HepG2 (cell line): Measurements from ENCODE around the gene DKKL1. TPM values are rescaled to one million over a fixed set of nuclear protein-coding genes. Genes with fewer than 3 reads are reported as not detected.

Experiments used
- ATAC-seq: fragments of 200-7000 bp; cut with Tn5 transposase; 3 replicates; pipeline ENCODE4 v1.9.1; 2020; ENCODE audit warnings: mild to moderate bottlenecking, moderate library complexity
- BruUV-seq: library from RNA; stranded (reverse); fragments of 400-500 nt; replicated peaks from 2 replicates; lab custom pipeline; 2021; lab: Mats Ljungman, UMichigan
- CTCF ChIA-PET: fragments of 300-600 bp; formaldehyde crosslinking; extraction: SDS; loops from one replicate; lab custom pipeline; 2021; ENCODE audit warnings: low total read pairs, inconsistent platforms, low intra/inter-chr PET ratio; lab: Yijun Ruan, JAX
- POLR2A ChIA-PET: fragments of 350-600 bp; sonication (Branson Sonifier 250); formaldehyde crosslinking; loops from one replicate; lab custom pipeline; 2020; ENCODE audit warnings: antibody characterized with exemption, inconsistent platforms; lab: Yijun Ruan, JAX
- DNase-seq: peaks from one replicate; pipeline ENCODE4 v3.0.0-alpha.2; 2015; ENCODE audit warnings: low spot score
- FAIRE-seq: peaks from 3 replicates; lab custom pipeline; 2011; peaks lifted over from hg19 to GRCh38; lab: Jason Lieb, UNC
- H2AFZ ChIP-seq: one replicate; pipeline ENCODE4 v1.6.1; 2011; ENCODE audit warnings: low read length, inconsistent platforms
- H3K27ac ChIP-seq: fragments of 300-600 bp; 3 replicates; pipeline ENCODE4 v1.8.0; 2011; ENCODE audit warnings: mixed run types, mild to moderate bottlenecking, mixed read lengths, low read length, inconsistent platforms; ENCODE audit not compliant: insufficient read depth; ENCODE audit errors: extremely low read length
- H3K27me3 ChIP-seq, 2 experiments: fragments of 200-600 bp in 1 of 2; 2 replicates in 1 of 2; 3 replicates in 1 of 2; pipeline versions ENCODE4 v1.6.0 to v1.8.0; 2011; ENCODE audit warnings: low read length in 2 of 2, mild to moderate bottlenecking in 2 of 2, moderate library complexity in 2 of 2, inconsistent platforms in 1 of 2; ENCODE audit not compliant: insufficient read depth in 2 of 2, control insufficient read depth in 1 of 2
- H3K36me3 ChIP-seq, 2 experiments: fragments of 200-600 bp in 1 of 2; replicated peaks in 1 of 2; 2 replicates in 1 of 2; 3 replicates in 1 of 2; pipeline versions ENCODE4 v1.5.1 to v1.8.0; 2011; ENCODE audit warnings: low read length in 2 of 2, inconsistent platforms in 1 of 2; ENCODE audit not compliant: insufficient read depth in 2 of 2, control insufficient read depth in 1 of 2
- H3K4me1 ChIP-seq: 2 replicates; pipeline ENCODE4 v1.5.1; 2012; ENCODE audit warnings: low read length, inconsistent platforms; ENCODE audit not compliant: insufficient read depth
- H3K4me2 ChIP-seq: 2 replicates; pipeline ENCODE4 v1.6.0; 2011; ENCODE audit warnings: low read depth, low read length, inconsistent platforms
- H3K4me3 ChIP-seq, 3 experiments: fragments of 200-600 bp in 1 of 3; sonication (generic), shearing (Covaris generic) in 1 of 3; replicated peaks in 1 of 3; 2 replicates each; pipeline ENCODE4 v1.5.1; 2011 to 2016; ENCODE audit warnings: low read length in 3 of 3, inconsistent platforms in 2 of 3, low read depth in 2 of 3, mild to moderate bottlenecking in 2 of 3, control low read depth in 1 of 3, mixed read lengths in 1 of 3; ENCODE audit not compliant: insufficient read depth in 1 of 3
- H3K79me2 ChIP-seq: one replicate; pipeline ENCODE4 v1.6.1; 2011; ENCODE audit warnings: low read length, inconsistent platforms; ENCODE audit not compliant: insufficient read depth
- H3K9ac ChIP-seq: 2 replicates; pipeline ENCODE4 v1.6.0; 2011; ENCODE audit warnings: mild to moderate bottlenecking, low read depth, low read length, inconsistent platforms; ENCODE audit not compliant: insufficient read depth
- H3K9me3 ChIP-seq: 2 replicates; pipeline ENCODE4 v1.5.1; 2012; ENCODE audit warnings: mild to moderate bottlenecking, low read length
- H4K20me1 ChIP-seq: 2 replicates; pipeline ENCODE4 v1.6.0; 2011; ENCODE audit warnings: inconsistent platforms, mild to moderate bottlenecking, low read length, moderate library complexity; ENCODE audit not compliant: insufficient read depth
- CENPT ChIP-seq: sonication (generic); formaldehyde crosslinking; IDR thresholded peaks from 2 replicates; pipeline ENCODE4 v1.8.0; 2022; ENCODE audit warnings: low read depth, mild to moderate bottlenecking, moderate library complexity, missing genetic modification reagents
- DNMT3B ChIP-seq: conservative IDR thresholded peaks from 2 replicates; pipeline ENCODE4 v1.6.1; 2016; ENCODE audit warnings: missing biosample characterization, control low read depth
- GABPB1 ChIP-seq: IDR thresholded peaks from 2 replicates; pipeline ENCODE4 v1.6.1; 2016; ENCODE audit warnings: mild to moderate bottlenecking, missing genetic modification reagents, moderate library complexity, missing compliant biosample characterization
- MTA1 ChIP-seq: sonication (generic); formaldehyde crosslinking; IDR thresholded peaks from 2 replicates; pipeline ENCODE4 v1.4.0; 2020; ENCODE audit warnings: missing genetic modification reagents, mild to moderate bottlenecking, borderline replicate concordance
- MTF2 ChIP-seq: sonication (generic); formaldehyde crosslinking; IDR thresholded peaks from 2 replicates; pipeline ENCODE4 v1.5.0; 2020; ENCODE audit warnings: missing genetic modification reagents, borderline replicate concordance
- MYC ChIP-seq: sonication (generic); formaldehyde crosslinking; IDR thresholded peaks from 2 replicates; pipeline ENCODE4 v1.9.0; 2021; ENCODE audit warnings: missing genetic modification reagents, borderline replicate concordance
- NFYB ChIP-seq: sonication (generic); formaldehyde crosslinking; IDR thresholded peaks from 2 replicates; pipeline ENCODE4 v1.4.0; 2020; ENCODE audit warnings: missing genetic modification reagents
- NFYC ChIP-seq: IDR thresholded peaks from 2 replicates; pipeline ENCODE4 v1.6.1; 2016; ENCODE audit warnings: missing genetic modification reagents, missing compliant biosample characterization
- RFX5 ChIP-seq: IDR thresholded peaks from 2 replicates; pipeline ENCODE4 v1.6.1; 2011; ENCODE audit warnings: low read depth, low read length, improper control_type of control experiment
- SP5 ChIP-seq: IDR thresholded peaks from 2 replicates; pipeline ENCODE4 v1.6.1; 2016; ENCODE audit warnings: low read depth, borderline replicate concordance
- TGIF2 ChIP-seq: IDR thresholded peaks from 2 replicates; pipeline ENCODE4 v1.6.1; 2016; ENCODE audit warnings: control low read depth, missing compliant biosample characterization
- ZNF143 ChIP-seq: sonication (generic); formaldehyde crosslinking; IDR thresholded peaks from 2 replicates; pipeline ENCODE4 v1.4.0; 2020; ENCODE audit warnings: missing genetic modification reagents
- ZNF557 ChIP-seq: sonication (generic); formaldehyde crosslinking; IDR thresholded peaks from 2 replicates; pipeline ENCODE4 v1.4.0; 2020; ENCODE audit warnings: missing genetic modification reagents
- ZNF678 ChIP-seq: sonication (generic); formaldehyde crosslinking; IDR thresholded peaks from 2 replicates; pipeline ENCODE4 v1.4.0; 2020; ENCODE audit warnings: mild to moderate bottlenecking, missing genetic modification reagents
- WGBS: methylation state at CpG from one replicate; pipeline ENCODE4 v1.1.6; 2017; ENCODE audit warnings: low lambda C conversion rate; 5-methylcytosine and 5-hydroxymethylcytosine counted together
- in situ Hi-C: cut with HindIII; loops from 2 replicates; pipeline ENCODE4 v1.10.0; 2017; ENCODE audit warnings: low pct_unique_long_range_greater_than_20kb; ENCODE audit not compliant: extremely low pct_ligation_motif_present
- intact Hi-C: fragments of 100-400 bp; cut with micrococcal nuclease; formaldehyde crosslinking; loops from one replicate; pipeline ENCODE4 v1.10.0; 2022; ENCODE audit not compliant: unreplicated experiment
- polyA plus RNA-seq, 8 experiments: library from polyadenylated mRNA; depleted of rRNA in 3 of 8; stranded (reverse) in 7 of 8; unstranded in 1 of 8; fragments of >200 nt; fragmentation: Illumina TruSeq in 4 of 8; extraction: Trizol in 4 of 8; gene quantifications; 2 replicates each; pipeline versions ENCODE4 v1.2.1 to v1.2.3, GENCODE V29; 2011 to 2016; ENCODE audit warnings: low read depth in 4 of 8, missing spikeins in 1 of 8, mixed read lengths in 1 of 8; ENCODE audit not compliant: insufficient read depth in 1 of 8
- total RNA-seq, 5 experiments: library from RNA; depleted of rRNA; stranded (reverse); fragments of >200 nt; fragmentation: Illumina TruSeq; extraction: Trizol; gene quantifications; 2 replicates each; pipeline ENCODE4 v1.2.3, GENCODE V29; 2016; ENCODE audit warnings: low read depth in 1 of 5
- TF ChIP-seq, protein P1 (sequence below): sonication (generic); formaldehyde crosslinking; IDR thresholded peaks from 2 replicates; pipeline ENCODE4 v1.5.1; 2020; ENCODE audit warnings: mild to moderate bottlenecking, missing genetic modification reagents, borderline replicate concordance
- TF ChIP-seq, protein P2 (sequence below): sonication (generic); formaldehyde crosslinking; IDR thresholded peaks from 2 replicates; pipeline ENCODE4 v1.5.0; 2020; ENCODE audit warnings: missing genetic modification reagents

The DKKL1 gene
- total and polyA plus RNA-seq, 2 of the 13 experiments (the other 11 are each of a cell fraction or from before 2014, with no cell fraction given), result 0.30 to 0.31 TPM

DNA sequence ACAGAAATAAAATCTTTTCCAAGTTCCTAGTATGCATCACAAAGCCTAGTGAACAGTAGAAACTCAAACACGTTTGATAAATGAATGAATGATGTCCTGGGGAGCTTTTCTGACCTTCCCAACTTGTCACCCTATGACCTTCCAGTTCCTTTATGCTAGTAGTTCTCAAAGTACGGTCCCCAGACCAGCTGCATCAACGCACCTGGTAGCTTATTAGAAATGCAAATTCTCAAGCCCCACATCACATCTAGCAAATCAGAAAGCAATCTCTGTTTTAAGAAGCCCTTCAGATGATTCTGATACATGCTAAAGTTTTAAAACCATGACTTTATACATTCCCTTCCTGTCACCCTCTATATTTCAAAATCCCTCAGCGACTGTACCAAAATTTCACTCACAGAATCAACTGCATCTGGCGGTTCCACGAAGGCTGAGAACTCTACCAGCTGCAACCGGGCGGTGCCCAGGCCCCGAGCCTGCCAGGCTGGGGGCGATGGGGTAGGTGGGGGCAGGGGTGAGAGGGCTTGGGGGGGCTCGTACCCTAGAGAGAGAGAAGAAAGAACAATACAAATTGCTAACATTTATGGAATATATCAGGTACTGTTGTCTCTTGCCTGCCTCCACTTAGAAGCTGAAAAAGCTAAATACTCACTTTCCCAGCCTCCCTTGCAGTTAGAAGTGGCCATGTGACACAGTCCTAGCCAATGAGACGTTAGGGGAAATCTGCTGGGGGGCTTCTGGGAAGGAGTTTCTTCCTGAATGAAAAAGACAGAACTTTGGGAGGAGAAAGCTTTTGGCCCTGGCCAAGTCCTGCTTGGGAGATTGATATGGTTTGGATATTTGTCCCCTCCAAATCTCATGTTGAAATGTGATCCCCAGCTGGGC lies 15.1 kb upstream of the DKKL1 start:
- in situ Hi-C loops (no loop called here), intact Hi-C loops (no loop called here)
- H4K20me1 ChIP-seq, result no peaks in the 10 kb centered on the region
- H3K4me3 ChIP-seq, result no peak overlapping the region
- no peaks in the 10 kb centered on the region for H3K4me1 ChIP-seq
- H3K9me3 ChIP-seq, result no peaks in the 10 kb centered on the region
- POLR2A ChIA-PET, result interaction anchor here (1.7 kb wide), 1 partner anchor 13 kb away, joined by 6 read pairs; the partner anchor contains the start of gene TEAD2
- H3K27me3 ChIP-seq, result no peaks in the 10 kb centered on the region
- H2AFZ ChIP-seq, result no peak overlapping the region
- no TSS peak for BruUV-seq
- H3K36me3 ChIP-seq, result peaks cover 5 to 6% of the 10 kb centered on the region in 2 experiments; a peak in 2 of 5 replicates
- TF ChIP-seq NFYB (CRISPR knock-in tag), result peak; percentile 72
- peak; percentile 44; the same call in 1 of the 2 replicates for TF ChIP-seq NFYC (CRISPR knock-in tag)
- TF ChIP-seq ZNF143 (CRISPR knock-in tag), result peak; percentile 64
- no peak for TF ChIP-seq MTF2 (CRISPR knock-in tag)
- no peak overlapping the region for H3K27ac ChIP-seq
- FAIRE-seq (no peak), DNase-seq (no peak), ATAC-seq (no peak)
- H3K79me2 ChIP-seq, result no peaks in the 10 kb centered on the region
- no peak overlapping the region for H3K4me2 ChIP-seq
- CTCF ChIA-PET, result no interaction called here
- WGBS, result 91% methylated on average over 12 of the region's 12 CpGs
- H3K9ac ChIP-seq, result no peak overlapping the region

DNA sequence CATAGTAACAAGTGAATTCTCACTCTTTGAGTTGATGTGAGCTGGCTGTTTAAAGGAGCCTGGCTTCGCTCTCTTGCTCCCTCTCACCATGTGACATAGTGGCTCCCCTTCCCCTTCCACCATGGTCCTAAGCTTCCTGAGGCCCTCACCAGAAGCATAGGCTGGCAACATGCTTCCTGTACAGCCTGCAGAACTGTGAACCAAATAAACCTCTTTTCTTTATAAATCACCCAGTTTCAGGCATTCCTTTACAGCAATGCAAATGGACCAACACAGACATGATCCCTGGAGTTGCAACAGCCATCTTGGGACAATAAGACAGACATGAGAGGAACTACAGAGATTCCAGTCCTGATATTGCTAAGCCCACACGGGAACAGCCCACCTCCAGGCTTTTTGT lies 14.1 kb upstream of the DKKL1 start:
- intact Hi-C loops, result no loop called here
- WGBS, result 94% methylated on average over 2 of the region's 2 CpGs
- in situ Hi-C loops, result no loop called here
- no peaks in the 10 kb centered on the region for H3K4me1 ChIP-seq
- POLR2A ChIA-PET, result interaction anchor here (1.7 kb wide), 1 partner anchor 12 kb away, joined by 6 read pairs; the partner anchor contains the start of gene TEAD2
- CTCF ChIA-PET, result no interaction called here
- ATAC-seq (no peak), FAIRE-seq (no peak), DNase-seq (no peak)
- H3K4me2 ChIP-seq, result no peak overlapping the region
- no peaks in the 10 kb centered on the region for H3K27me3 ChIP-seq
- H3K9ac ChIP-seq, result no peak overlapping the region
- H2AFZ ChIP-seq, result no peak overlapping the region
- no peaks in the 10 kb centered on the region for H3K9me3 ChIP-seq
- H3K79me2 ChIP-seq, result no peaks in the 10 kb centered on the region
- H3K36me3 ChIP-seq, result peaks cover 5 to 6% of the 10 kb centered on the region in 2 experiments; a peak in 2 of 5 replicates
- H3K4me3 ChIP-seq, result no peak overlapping the region
- no TSS peak for BruUV-seq
- H3K27ac ChIP-seq, result no peak overlapping the region
- H4K20me1 ChIP-seq, result no peaks in the 10 kb centered on the region
- TF ChIP-seq, protein P1, sequence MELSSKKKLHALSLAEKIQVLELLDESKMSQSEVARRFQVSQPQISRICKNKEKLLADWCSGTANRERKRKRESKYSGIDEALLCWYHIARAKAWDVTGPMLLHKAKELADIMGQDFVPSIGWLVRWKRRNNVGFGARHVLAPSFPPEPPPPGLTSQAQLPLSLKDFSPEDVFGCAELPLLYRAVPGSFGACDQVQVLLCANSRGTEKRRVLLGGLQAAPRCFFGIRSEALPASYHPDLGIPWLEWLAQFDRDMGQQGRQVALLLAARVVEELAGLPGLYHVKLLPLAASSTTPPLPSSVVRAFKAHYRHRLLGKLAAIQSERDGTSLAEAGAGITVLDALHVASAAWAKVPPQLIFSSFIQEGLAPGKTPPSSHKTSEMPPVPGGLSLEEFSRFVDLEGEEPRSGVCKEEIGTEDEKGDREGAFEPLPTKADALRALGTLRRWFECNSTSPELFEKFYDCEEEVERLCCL (CRISPR knock-in tag), result no peak
- TF ChIP-seq, protein P2, sequence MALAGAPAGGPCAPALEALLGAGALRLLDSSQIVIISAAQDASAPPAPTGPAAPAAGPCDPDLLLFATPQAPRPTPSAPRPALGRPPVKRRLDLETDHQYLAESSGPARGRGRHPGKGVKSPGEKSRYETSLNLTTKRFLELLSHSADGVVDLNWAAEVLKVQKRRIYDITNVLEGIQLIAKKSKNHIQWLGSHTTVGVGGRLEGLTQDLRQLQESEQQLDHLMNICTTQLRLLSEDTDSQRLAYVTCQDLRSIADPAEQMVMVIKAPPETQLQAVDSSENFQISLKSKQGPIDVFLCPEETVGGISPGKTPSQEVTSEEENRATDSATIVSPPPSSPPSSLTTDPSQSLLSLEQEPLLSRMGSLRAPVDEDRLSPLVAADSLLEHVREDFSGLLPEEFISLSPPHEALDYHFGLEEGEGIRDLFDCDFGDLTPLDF (CRISPR knock-in tag), result no peak
- TF ChIP-seq ZNF557 (CRISPR knock-in tag), result no peak
- no peak for TF ChIP-seq TGIF2 (CRISPR knock-in tag)
- no peak for TF ChIP-seq GABPB1 (CRISPR knock-in tag)
- TF ChIP-seq MYC (CRISPR knock-in tag), result no peak
- TF ChIP-seq DNMT3B (CRISPR knock-in tag), result no peak
- no peak for TF ChIP-seq SP5 (CRISPR knock-in tag)
- TF ChIP-seq RFX5, result no peak
- TF ChIP-seq MTA1, result no peak
- TF ChIP-seq ZNF678, result no peak
- no peak for TF ChIP-seq CENPT (CRISPR knock-in tag)
